GM18499 (cell line): ENCODE results near the gene MTTP.

ENCODE experiments used
- ATAC-seq: cut with Tn5 transposase; IDR thresholded peaks from one replicate; pipeline ENCODE4 v1.9.1; 2021; ENCODE audit warnings: moderate number of reproducible peaks; ENCODE audit not compliant: insufficient read depth, unreplicated experiment

The MTTP gene

DNA sequence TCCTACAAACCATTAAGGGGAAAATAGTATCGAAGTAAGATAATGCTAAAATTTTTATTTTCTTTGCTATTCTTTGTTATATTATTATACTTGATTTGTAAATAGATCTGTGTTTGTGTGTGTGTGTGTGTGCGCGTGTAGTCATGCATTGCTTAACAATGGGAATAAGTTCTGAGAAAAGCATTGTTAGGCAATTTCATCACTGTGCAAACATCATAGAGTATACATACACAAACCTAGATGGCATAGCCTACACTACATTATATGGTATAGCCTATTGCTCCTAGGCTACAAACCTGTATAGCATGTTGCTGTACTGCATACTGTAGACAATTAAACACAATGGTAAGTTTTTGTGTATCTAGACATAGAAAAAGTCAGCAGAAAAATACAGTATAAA lies 17.1 kb downstream of the MTTP start:
- no peak for ATAC-seq

DNA sequence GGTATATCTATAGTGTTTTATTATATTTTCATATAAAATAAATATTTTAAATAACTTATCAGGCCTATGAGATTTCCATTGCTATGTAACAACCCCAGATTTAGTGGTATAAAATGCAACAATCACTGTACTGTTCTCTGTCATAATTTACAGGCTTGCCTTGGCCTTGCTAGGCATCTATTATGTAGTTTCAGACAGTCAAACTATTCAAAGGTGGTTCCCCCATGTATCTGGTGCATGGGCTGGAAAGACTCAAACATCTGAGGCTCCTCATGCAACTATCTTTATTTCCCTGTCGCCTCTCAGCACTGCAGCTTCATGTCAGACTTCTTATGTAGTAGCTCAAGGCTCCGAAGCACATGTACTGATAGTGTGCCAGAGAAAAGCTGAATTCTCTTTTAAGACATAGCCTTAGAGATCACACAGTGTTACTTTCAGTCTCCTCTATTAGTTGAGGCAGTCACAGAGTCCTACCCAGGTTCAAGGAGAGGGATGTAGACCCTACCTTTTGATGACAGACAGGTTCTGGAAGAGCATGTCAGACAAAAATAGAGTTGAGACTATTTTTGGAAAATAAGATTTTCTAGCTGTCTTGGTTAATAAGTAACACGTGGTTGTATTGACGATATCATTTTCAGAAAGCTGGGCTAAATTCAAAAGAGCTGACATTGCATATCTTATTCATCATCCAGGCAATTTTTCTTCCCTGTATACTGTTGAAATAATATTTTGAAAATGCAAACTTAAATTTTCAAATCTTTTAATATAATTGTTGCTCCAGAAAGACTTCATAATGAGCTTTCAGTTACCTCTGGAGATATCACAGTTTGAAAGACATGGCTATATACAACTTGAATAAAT lies 19.4 kb downstream of the MTTP start:
- ATAC-seq = no peak

- no peak for ATAC-seq
These were observed 20.2 kb downstream of the MTTP start for GRCh38 chr4:99594818-99595217.

GRCh38 chr4:99606716-99607115 lies 32.1 kb downstream of the MTTP start:
- no peak for ATAC-seq

DNA sequence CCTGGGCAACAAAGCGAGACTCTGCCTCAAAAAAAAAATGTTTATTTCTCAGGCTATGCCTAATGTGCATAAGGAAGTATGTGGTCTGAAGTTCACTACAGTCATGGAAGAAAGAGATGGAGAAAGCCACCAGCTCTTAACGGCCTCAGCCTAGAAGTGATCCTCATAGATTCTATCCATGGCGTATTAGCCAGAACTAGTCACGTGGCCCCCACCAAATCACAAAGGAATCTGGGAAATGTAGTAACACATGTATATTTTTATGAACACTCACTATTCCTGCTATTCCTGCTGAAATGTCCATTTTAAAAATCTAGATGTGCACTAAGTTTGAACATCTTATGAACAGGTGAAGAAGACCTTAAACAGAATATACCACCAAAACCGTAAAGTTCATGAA lies 33.8 kb downstream of the MTTP start:
- ATAC-seq = no peak

GRCh38 chr4:99610605-99611175 lies 36.1 kb downstream of the MTTP start:
- no peak for ATAC-seq

DNA sequence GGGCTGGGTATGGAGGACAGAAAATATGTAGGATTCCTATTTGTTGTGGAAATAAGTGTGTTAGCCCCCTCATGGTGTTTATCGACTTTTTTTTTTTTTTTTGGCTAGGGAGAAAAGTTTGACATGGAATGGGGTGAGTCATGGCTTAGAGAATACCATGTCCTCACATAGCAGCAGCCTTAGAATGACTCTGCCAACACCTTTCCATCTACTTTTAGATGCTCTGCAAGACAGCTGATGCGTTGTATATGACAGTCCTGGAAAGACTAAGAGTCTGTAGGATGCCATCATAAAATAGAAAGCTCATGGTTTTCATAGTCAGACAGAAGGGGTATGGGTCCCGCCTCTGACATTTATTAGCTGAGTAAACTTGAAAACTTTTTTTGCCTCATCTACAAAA lies 37.7 kb downstream of the MTTP start:
- ATAC-seq = no peak

DNA sequence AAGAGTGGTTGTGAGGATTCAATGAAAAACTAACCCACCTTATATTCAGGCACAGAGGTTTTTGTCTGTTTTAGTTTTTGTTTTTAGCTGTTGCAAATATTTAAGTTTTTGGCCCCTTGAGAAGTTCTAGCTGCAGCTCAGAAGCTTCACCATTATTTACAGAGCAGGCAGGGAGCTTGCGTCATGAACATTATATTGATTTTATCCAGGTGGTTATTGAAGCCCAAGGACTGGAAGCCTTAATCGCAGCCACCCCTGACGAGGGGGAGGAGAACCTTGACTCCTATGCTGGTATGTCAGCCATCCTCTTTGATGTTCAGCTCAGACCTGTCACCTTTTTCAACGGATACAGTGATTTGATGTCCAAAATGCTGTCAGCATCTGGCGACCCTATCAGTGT lies 38.1 kb downstream of the MTTP start:
- no peak for ATAC-seq

DNA sequence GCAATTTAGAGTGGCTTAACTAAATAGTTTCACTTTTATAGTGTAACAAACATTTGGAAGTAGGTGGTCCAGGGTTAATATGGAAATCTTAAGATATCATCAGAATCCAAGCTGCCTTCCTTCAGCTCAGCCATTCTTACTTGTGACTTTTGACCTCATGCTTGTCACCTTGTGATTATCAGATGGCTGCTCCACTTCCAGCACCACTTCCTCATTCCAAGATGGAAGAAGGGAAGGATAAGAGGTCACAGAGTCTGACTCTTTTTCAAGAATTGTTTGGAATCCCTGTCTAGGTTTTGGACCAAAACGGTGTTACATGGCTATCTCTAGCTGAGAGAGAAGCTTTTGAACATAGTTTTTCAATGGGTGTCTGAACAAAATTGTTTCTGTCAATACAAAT lies 39.9 kb downstream of the MTTP start:
- ATAC-seq = no peak

DNA sequence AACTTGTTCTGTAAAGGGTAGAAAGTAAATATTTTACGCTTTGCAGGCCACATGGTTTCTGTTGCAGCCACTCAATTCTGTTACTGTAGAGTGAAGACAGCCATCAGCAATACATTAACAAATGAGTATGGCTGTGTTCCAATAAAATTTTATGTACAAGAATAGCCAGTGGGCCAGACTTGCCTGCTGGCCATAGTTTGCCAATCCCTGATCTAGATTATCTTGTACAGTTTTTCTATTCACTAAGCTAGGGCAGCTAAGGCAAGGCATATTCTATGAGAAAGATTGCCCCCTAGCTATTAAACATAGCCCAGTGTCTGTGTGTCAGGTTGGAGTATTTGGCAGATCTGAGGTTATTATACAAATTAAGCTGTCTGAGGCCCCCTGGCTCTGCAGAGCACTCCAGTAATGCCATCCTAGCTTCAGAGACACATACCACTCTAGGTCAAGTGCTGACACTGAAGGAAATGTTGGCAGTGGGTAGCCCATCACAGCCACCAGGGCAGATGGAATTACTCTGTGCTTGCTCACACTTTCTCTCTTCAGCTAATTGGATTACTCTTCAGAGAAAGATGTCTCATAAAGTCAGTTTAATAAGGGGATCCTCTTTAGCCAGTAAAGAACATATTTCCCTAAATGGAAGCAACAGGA lies 40.7 kb downstream of the MTTP start:
- ATAC-seq = no peak

- ATAC-seq = no peak
These were observed 42.8 kb downstream of the MTTP start for GRCh38 chr4:99617374-99617773.

GRCh38 chr4:99622341-99622740 lies 47.7 kb downstream of the MTTP start:
- no peak for ATAC-seq

GRCh38 chr4:99624141-99624719 lies 49.6 kb downstream of the MTTP start:
- ATAC-seq = no peak

DNA sequence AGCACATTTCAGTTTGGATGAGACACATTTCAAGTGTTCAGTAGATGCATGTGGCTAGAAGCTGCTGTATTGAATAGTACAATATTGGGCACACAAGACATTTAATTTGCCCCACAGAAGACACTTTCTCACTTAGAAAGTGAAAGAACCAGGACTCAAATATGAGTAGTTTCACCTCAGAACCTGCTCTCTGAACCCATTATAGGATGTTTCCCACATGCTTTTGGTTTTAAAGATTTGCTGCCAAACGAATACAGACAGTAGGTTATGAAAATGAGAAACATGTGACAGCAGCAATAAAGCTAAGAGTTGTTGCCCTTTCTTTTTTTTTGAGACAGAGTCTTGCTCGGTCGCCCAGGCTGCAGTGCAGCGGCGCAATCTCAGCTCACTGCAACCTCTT lies 50.7 kb downstream of the MTTP start:
- ATAC-seq = no peak

- no peak for ATAC-seq
These were observed 53.4 kb downstream of the MTTP start for GRCh38 chr4:99628040-99628439.

DNA sequence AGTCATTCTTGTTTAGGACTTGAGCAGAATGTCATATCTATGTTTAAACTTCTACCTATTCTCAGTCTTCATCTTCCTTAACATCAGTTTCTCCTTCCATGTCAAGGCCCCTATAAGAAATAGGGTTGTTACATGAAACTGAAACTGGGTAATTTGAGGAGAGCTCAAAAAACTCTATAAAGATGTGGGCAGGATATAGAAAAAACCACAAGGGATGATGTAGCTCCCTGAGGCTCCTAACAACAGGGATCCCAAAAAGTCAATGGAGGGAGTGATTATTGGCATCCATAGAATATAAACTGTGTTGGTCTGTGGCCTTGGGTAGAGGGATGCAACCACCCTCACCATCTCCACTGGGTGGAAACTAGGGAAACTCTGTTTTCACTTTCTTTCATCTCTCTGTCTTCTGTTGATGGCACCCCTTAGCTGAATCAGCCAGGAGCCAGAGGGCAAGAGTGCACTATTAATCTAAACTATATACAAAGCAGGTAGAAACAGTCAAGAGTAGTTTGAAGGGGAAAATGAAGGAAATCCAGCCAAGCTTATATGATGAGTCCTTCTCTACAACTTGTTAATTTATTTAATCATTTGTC lies 55.4 kb downstream of the MTTP start:
- no peak for ATAC-seq

- no peak for ATAC-seq
These were observed 56.3 kb downstream of the MTTP start for GRCh38 chr4:99630857-99631360.

GRCh38 chr4:99633772-99634171 lies 59.1 kb downstream of the MTTP start:
- no peak for ATAC-seq

- ATAC-seq = no peak
These were observed 60.2 kb downstream of the MTTP start for GRCh38 chr4:99634742-99635360.

- ATAC-seq = no peak
These were observed 61.0 kb downstream of the MTTP start for GRCh38 chr4:99635601-99636000.
